GM23338 (cell line): ENCODE data around the gene TMEM185A. TPM values are rescaled to one million over a fixed set of nuclear protein-coding genes. Genes with fewer than 3 reads are reported as not detected.
"Not testable (repeated sequence)": the region's sequence is repeated elsewhere in the genome, so short reads cannot be mapped to it uniquely, and the experiment has no call there.

Experiments used
- ATAC-seq: fragments of 200-7000 bp; cut with Tn5 transposase; 3 replicates; pipeline ENCODE4 v1.9.1; 2020
- DNase-seq: peaks from one replicate; pipeline ENCODE4 v3.0.0-alpha.2; 2015; ENCODE audit warnings: low spot score
- H2AFZ ChIP-seq: fragments of 200-600 bp; sonication (generic); 2 replicates; pipeline ENCODE4 v1.8.0; 2016; ENCODE audit warnings: antibody characterized with exemption, mild to moderate bottlenecking, moderate library complexity
- H3F3A ChIP-seq: fragments of 200-600 bp; sonication (generic); replicated peaks from 2 replicates; pipeline ENCODE4 v1.8.0; 2017; ENCODE audit warnings: antibody characterized with exemption, mixed run types, low read depth
- H3K27ac ChIP-seq: fragments of 200-600 bp; sonication (generic); 2 replicates; pipeline ENCODE4 v1.6.1; 2016; ENCODE audit warnings: low read depth
- H3K27me3 ChIP-seq: fragments of 200-600 bp; sonication (generic); 2 replicates; pipeline ENCODE4 v1.8.0; 2016; ENCODE audit warnings: mild to moderate bottlenecking, mixed run types, moderate library complexity; ENCODE audit not compliant: insufficient read depth
- H3K36me3 ChIP-seq: fragments of 200-600 bp; sonication (generic); 2 replicates; pipeline ENCODE4 v1.8.0; 2016; ENCODE audit warnings: mild to moderate bottlenecking; ENCODE audit not compliant: insufficient read depth
- H3K4me1 ChIP-seq: fragments of 200-600 bp; sonication (generic); 2 replicates; pipeline ENCODE4 v1.8.0; 2016; ENCODE audit warnings: mild to moderate bottlenecking, moderate library complexity; ENCODE audit not compliant: insufficient read depth
- H3K4me2 ChIP-seq: fragments of 200-600 bp; sonication (generic); 2 replicates; pipeline ENCODE4 v1.7.1; 2017; ENCODE audit warnings: mixed run types
- H3K4me3 ChIP-seq: fragments of 200-600 bp; sonication (generic); 2 replicates; pipeline ENCODE4 v1.6.1; 2016; ENCODE audit warnings: mixed run types
- H3K79me2 ChIP-seq: fragments of 200-600 bp; sonication (generic); replicated peaks from 2 replicates; pipeline ENCODE4 v1.8.0; 2017; ENCODE audit warnings: mild to moderate bottlenecking; ENCODE audit not compliant: insufficient read depth
- H3K9me2 ChIP-seq: fragments of 200-600 bp; sonication (generic); 2 replicates; pipeline ENCODE4 v1.8.0; 2017; ENCODE audit not compliant: insufficient read depth
- H4K20me1 ChIP-seq: fragments of 200-600 bp; sonication (generic); replicated peaks from 2 replicates; pipeline ENCODE4 v1.8.0; 2017; ENCODE audit warnings: mild to moderate bottlenecking; ENCODE audit not compliant: insufficient read depth
- H3K27ac Mint-ChIP-seq: 2 replicates; pipeline ENCODE4 v1.8.0; 2020; ENCODE audit warnings: inconsistent platforms, mild to moderate bottlenecking, moderate library complexity, mixed read lengths
- H3K27me3 Mint-ChIP-seq: 3 replicates; pipeline ENCODE4 v1.8.0; 2022; ENCODE audit warnings: low read depth, mild to moderate bottlenecking, moderate library complexity, mixed read lengths, inconsistent platforms; ENCODE audit not compliant: insufficient read depth, poor library complexity
- H3K36me3 Mint-ChIP-seq: 3 replicates; pipeline ENCODE4 v1.8.0; 2021; ENCODE audit warnings: low read depth, mild to moderate bottlenecking, inconsistent platforms, moderate library complexity, mixed read lengths
- H3K4me1 Mint-ChIP-seq: 3 replicates; pipeline ENCODE4 v1.8.0; 2020; ENCODE audit warnings: mild to moderate bottlenecking, inconsistent platforms, mixed read lengths
- H3K4me3 Mint-ChIP-seq: 3 replicates; pipeline ENCODE4 v1.8.0; 2021; ENCODE audit warnings: moderate library complexity, mild to moderate bottlenecking, inconsistent platforms, mixed read lengths
- H3K9me3 Mint-ChIP-seq: 3 replicates; pipeline ENCODE4 v1.8.0; 2020; ENCODE audit warnings: moderate library complexity, mild to moderate bottlenecking, inconsistent platforms, mixed read lengths
- polyA plus RNA-seq: library from polyadenylated mRNA; unstranded; fragments of >200 nt; fragmentation: Nextera tagmentation; extraction: Ambion mirVana; gene quantifications from 2 replicates; pipeline ENCODE4 v1.2.1, GENCODE V29; 2016
- total RNA-seq: library from RNA; depleted of rRNA; stranded (reverse); fragments of >200 nt; shearing (Covaris generic); gene quantifications from 2 replicates; pipeline ENCODE4 v1.2.3, GENCODE V29; 2014; rRNA removed

Gene TMEM185A
- total and polyA plus RNA-seq, 2 experiments from 2014 or later = 9.3 to 16.7 TPM

DNA sequence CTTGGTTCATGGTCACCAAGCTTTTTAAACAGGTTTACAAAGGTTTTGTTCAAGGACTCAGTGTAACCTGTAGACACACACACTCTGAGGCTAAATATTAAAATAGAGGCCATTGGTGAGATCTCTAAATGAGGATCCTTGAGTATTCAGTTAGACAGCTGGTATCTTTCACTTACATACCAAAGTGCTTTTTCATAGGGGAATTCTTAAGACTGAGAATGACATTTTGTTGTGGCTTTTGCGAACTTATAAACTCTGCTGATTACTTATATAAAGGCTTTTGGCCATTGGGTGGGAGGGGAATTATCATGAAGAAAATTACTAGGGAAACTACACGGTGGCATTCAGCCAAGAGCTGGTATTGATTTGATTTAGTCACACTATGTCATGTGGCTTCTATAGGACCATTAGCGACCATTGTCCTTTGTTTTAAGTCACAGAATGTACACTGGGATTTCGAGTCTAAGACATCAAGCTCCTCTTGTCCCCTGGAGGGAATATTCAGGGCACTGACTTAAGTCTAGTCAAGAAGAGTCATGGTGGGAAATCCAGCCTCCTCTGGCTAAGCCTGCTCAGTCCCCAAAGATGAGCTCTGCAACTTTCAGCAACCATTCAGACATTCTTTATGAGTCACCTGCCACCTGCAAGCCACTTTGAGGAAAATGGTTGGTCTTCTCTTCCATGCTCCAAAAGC lies 80.2 kb downstream of the TMEM185A start:
- not testable (repeated sequence) for H2AFZ ChIP-seq, ATAC-seq

DNA sequence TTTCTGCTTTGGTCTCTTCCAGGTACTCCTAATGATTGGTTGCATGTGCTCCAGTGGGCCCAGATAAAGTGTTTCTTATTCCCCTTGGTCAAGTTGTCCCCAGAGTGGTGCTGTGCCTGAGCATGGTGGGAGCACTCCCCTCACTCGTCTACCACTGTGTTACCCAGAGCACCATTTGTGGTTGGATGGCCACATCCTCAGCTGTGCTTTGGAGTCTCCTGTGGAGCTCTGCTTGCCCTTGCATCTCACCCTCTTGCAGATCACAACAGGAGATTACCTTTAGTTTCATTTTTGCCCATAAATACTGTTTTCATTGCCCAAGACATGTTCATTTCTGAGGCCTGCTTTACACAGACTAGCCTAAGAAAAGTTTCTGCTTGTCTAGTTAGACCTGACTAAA lies 81.1 kb downstream of the TMEM185A start:
- H2AFZ ChIP-seq, H4K20me1 ChIP-seq, H3K79me2 ChIP-seq, ATAC-seq, H3K9me3 Mint-ChIP-seq, H3K27ac ChIP-seq, H3K27me3 Mint-ChIP-seq, H3K27ac Mint-ChIP-seq, H3K4me2 ChIP-seq, H3K4me3 ChIP-seq, H3K36me3 ChIP-seq, H3K27me3 ChIP-seq, H3F3A ChIP-seq, H3K4me1 Mint-ChIP-seq, H3K36me3 Mint-ChIP-seq, DNase-seq, H3K9me2 ChIP-seq, H3K4me1 ChIP-seq, H3K4me3 Mint-ChIP-seq: not testable (repeated sequence)

More for the DNA sequence above, 80.2 kb downstream of the TMEM185A start:
- H3K4me3 ChIP-seq, H3K4me1 ChIP-seq, H3K27ac Mint-ChIP-seq, H3K9me3 Mint-ChIP-seq, H3F3A ChIP-seq, H3K4me2 ChIP-seq, H3K4me3 Mint-ChIP-seq, H3K27ac ChIP-seq, H3K36me3 Mint-ChIP-seq, H3K27me3 ChIP-seq, H3K4me1 Mint-ChIP-seq, H4K20me1 ChIP-seq, H3K36me3 ChIP-seq, H3K27me3 Mint-ChIP-seq, DNase-seq, H3K9me2 ChIP-seq, H3K79me2 ChIP-seq: not testable (repeated sequence)

DNA sequence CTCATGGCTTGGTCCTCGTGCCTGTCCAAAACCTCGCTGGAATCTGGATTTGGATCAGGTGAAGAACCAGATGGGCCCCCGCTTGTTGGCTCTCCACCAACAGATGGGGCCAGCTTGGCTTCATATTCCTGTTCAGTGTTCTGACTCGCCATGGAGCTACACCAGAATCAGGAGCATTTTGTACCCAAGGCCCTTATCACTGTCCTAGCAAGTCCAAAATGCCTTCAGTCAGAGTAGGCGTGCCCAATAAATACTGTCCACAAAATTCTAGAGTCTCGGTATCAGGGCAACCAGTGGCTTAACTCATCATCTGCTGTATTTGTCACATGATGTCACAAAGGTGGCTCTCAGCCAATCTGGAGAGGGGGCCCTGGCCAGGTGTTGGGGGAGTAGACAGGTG lies 81.9 kb downstream of the TMEM185A start, which contains the start of gene HSFX3:
HSFX3 (minus strand) TSS at position 224 of the 400 bp plus-strand sequence; CDS start at position 152, 72 bp downstream.
- H3K4me1 ChIP-seq, H3K4me2 ChIP-seq, H3K27ac Mint-ChIP-seq, H3K9me2 ChIP-seq, H3K27me3 Mint-ChIP-seq, H3F3A ChIP-seq, H3K4me1 Mint-ChIP-seq, H3K79me2 ChIP-seq, ATAC-seq, H2AFZ ChIP-seq, H3K36me3 ChIP-seq, H3K27ac ChIP-seq, H3K4me3 Mint-ChIP-seq, H3K4me3 ChIP-seq, H3K36me3 Mint-ChIP-seq, DNase-seq, H3K9me3 Mint-ChIP-seq, H4K20me1 ChIP-seq, H3K27me3 ChIP-seq: not testable (repeated sequence)

DNA sequence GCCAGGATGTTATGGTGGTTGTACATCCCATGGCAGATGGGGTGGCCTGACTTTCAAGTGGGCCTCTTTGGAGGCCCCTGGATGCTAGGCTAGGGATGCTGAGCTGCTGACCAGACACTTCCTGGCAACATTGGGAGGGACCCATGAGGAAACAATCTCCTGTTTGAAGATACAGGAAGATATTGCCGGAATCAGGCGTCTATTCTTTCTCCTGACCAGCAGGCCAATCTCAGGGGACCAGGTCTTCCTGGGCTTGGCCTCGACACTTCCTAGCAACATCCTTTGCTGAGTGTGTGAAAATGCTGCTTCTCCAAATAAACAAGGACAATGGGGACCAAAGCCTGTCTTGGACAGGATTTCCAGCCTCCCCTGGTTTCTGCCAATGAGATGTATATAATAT lies 83.8 kb downstream of the TMEM185A start:
- H3K27ac Mint-ChIP-seq, H3K27me3 ChIP-seq, H3K4me3 ChIP-seq, H3K79me2 ChIP-seq, H4K20me1 ChIP-seq, H3K36me3 Mint-ChIP-seq, H3K4me2 ChIP-seq, H3F3A ChIP-seq, H2AFZ ChIP-seq, H3K4me1 Mint-ChIP-seq, H3K9me3 Mint-ChIP-seq, H3K4me3 Mint-ChIP-seq, H3K4me1 ChIP-seq, H3K36me3 ChIP-seq, H3K27ac ChIP-seq, H3K9me2 ChIP-seq, ATAC-seq, DNase-seq, H3K27me3 Mint-ChIP-seq: not testable (repeated sequence)

DNA sequence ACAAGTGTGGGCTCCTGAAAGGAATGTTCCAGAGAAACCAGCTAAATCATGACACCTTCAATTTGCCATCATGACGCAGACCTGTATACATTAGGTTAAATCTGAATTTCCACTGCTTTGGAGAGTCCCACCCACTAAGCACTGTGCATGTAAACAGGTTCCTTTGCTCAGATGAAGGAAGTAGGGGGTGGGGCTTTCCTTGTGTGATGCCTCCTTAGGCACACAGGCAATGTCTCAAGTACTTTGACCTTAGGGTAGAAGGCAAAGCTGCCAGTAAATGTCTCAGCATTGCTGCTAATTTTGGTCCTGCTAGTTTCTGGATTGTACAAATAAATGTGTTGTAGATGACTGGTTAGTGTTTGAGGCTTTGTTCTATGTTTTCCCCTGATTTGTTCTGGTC lies 84.6 kb downstream of the TMEM185A start:
- not testable (repeated sequence) for H3K4me1 ChIP-seq, H3K27me3 Mint-ChIP-seq, H3K36me3 ChIP-seq, H4K20me1 ChIP-seq, H3K9me2 ChIP-seq, H3K36me3 Mint-ChIP-seq, ATAC-seq, H3K27ac ChIP-seq, H3F3A ChIP-seq, H3K4me1 Mint-ChIP-seq, H3K9me3 Mint-ChIP-seq, DNase-seq, H3K27ac Mint-ChIP-seq, H3K79me2 ChIP-seq, H3K4me3 ChIP-seq, H3K4me2 ChIP-seq, H3K4me3 Mint-ChIP-seq, H2AFZ ChIP-seq, H3K27me3 ChIP-seq

Other genes starting within 250 kb of the TMEM185A start
- 12.3 and 12.4 TPM in 2 replicates for gene IDS, start 126.5 kb downstream of the TMEM185A start, total RNA-seq
- gene IDS, start 126.5 kb downstream of the TMEM185A start, polyA plus RNA-seq = 8.2 and 8.6 TPM in 2 replicates
- gene EOLA1, start 90.8 kb downstream of the TMEM185A start, total RNA-seq = 2.5 and 4.0 TPM in 2 replicates
- gene EOLA1, start 90.8 kb downstream of the TMEM185A start, polyA plus RNA-seq = 2.6 and 3.3 TPM in 2 replicates
- gene HSFX3, start 81.9 kb downstream of the TMEM185A start, total RNA-seq = not detected in 2 replicates
- not detected in 2 replicates for gene HSFX3, start 81.9 kb downstream of the TMEM185A start, polyA plus RNA-seq
- gene MAGEA9B, start 44.3 kb downstream of the TMEM185A start, total RNA-seq = 0.52 TPM in 1 of 2 replicates, not detected in the other
- not detected in 2 replicates for gene MAGEA9B, start 44.3 kb downstream of the TMEM185A start, polyA plus RNA-seq
- not detected in 2 replicates for gene HSFX2, start 36.5 kb downstream of the TMEM185A start, total RNA-seq
- gene HSFX2, start 36.5 kb downstream of the TMEM185A start, polyA plus RNA-seq = 0.26 and 0.29 TPM in 2 replicates
- not detected in 2 replicates for gene MAGEA11, start 80.3 kb upstream of the TMEM185A start, total RNA-seq
- gene MAGEA11, start 80.3 kb upstream of the TMEM185A start, polyA plus RNA-seq = 0.12 TPM in 1 of 2 replicates, not detected in the other
- gene HSFX1, start 142.3 kb upstream of the TMEM185A start, total RNA-seq = 0.56 TPM in 1 of 2 replicates, not detected in the other
- gene HSFX1, start 142.3 kb upstream of the TMEM185A start, polyA plus RNA-seq = not detected in 2 replicates
- gene MAGEA9, start 150.1 kb upstream of the TMEM185A start, total RNA-seq = not detected in 2 replicates
- not detected in 2 replicates for gene MAGEA9, start 150.1 kb upstream of the TMEM185A start, polyA plus RNA-seq
- not detected in 2 replicates for gene MAGEA8, start 249.4 kb upstream of the TMEM185A start, total RNA-seq
- not detected in 2 replicates for gene MAGEA8, start 249.4 kb upstream of the TMEM185A start, polyA plus RNA-seq